WTC11 (cell line): ENCODE data around the gene ELOF1. TPM values are rescaled to one million over a fixed set of nuclear protein-coding genes. Genes with fewer than 3 reads are reported as not detected.

ENCODE experiments used
- ATAC-seq: fragments of 200-7000 bp; cut with Tn5 transposase; 2 replicates; pipeline ENCODE4 v1.10.0; 2021; ENCODE audit warnings: mild to moderate bottlenecking, moderate library complexity
- CTCF ChIA-PET: fragments of 300-600 bp; sonication (Branson Sonifier 250); formaldehyde crosslinking; loops from one replicate; lab custom pipeline; 2021; ENCODE audit warnings: antibody characterized with exemption; lab: Charles Lee
- POLR2A ChIA-PET: fragments of 350-600 bp; sonication (Branson Sonifier 250); formaldehyde crosslinking; loops from one replicate; lab custom pipeline; 2021; ENCODE audit warnings: antibody characterized with exemption; lab: Charles Lee
- DNase-seq: peaks from one replicate; pipeline ENCODE4 v3.0.0; 2021; ENCODE audit warnings: low spot score
- H3K27ac Mint-ChIP-seq: 2 replicates; pipeline ENCODE4 v1.8.0; 2021; ENCODE audit warnings: mixed read lengths
- H3K27me3 Mint-ChIP-seq: 2 replicates; pipeline ENCODE4 v1.8.0; 2021; ENCODE audit warnings: low read depth, mild to moderate bottlenecking, moderate library complexity, mixed read lengths
- H3K36me3 Mint-ChIP-seq: 2 replicates; pipeline ENCODE4 v1.8.0; 2021; ENCODE audit warnings: mixed read lengths
- H3K4me1 Mint-ChIP-seq: 2 replicates; pipeline ENCODE4 v1.8.0; 2022; ENCODE audit warnings: mixed read lengths
- H3K4me3 Mint-ChIP-seq: 2 replicates; pipeline ENCODE4 v1.8.0; 2021; ENCODE audit warnings: mild to moderate bottlenecking, moderate library complexity, mixed read lengths
- H3K9me3 Mint-ChIP-seq: 2 replicates; pipeline ENCODE4 v1.8.0; 2021; ENCODE audit warnings: mixed read lengths
- ARID4B ChIP-seq: sonication (generic); formaldehyde crosslinking; IDR thresholded peaks from 2 replicates; pipeline ENCODE4 v1.8.0; 2023; ENCODE audit warnings: missing genetic modification reagents, mild to moderate bottlenecking, borderline replicate concordance
- ATF1 ChIP-seq: sonication (generic); formaldehyde crosslinking; IDR thresholded peaks from 2 replicates; pipeline ENCODE4 v1.8.1; 2023; ENCODE audit warnings: mild to moderate bottlenecking, moderate library complexity, missing genetic modification reagents
- ATF2 ChIP-seq: sonication (generic); formaldehyde crosslinking; IDR thresholded peaks from 2 replicates; pipeline ENCODE4 v1.8.1; 2022; ENCODE audit warnings: low read depth, missing genetic modification reagents, borderline replicate concordance
- E2F5 ChIP-seq: sonication (generic); formaldehyde crosslinking; IDR thresholded peaks from 2 replicates; pipeline ENCODE4 v1.8.1; 2022; ENCODE audit warnings: mild to moderate bottlenecking, moderate library complexity, missing genetic modification reagents
- FOXJ3 ChIP-seq: sonication (generic); formaldehyde crosslinking; IDR thresholded peaks from 2 replicates; pipeline ENCODE4 v1.9.0; 2021; ENCODE audit warnings: missing genetic modification reagents, mild to moderate bottlenecking, borderline replicate concordance
- JUN ChIP-seq: sonication (generic); formaldehyde crosslinking; IDR thresholded peaks from 2 replicates; pipeline ENCODE4 v1.8.0; 2023; ENCODE audit warnings: mild to moderate bottlenecking, missing genetic modification reagents
- NFYB ChIP-seq: sonication (generic); formaldehyde crosslinking; conservative IDR thresholded peaks from 2 replicates; pipeline ENCODE4 v1.8.0; 2022; ENCODE audit warnings: low read depth, missing genetic modification reagents
- RELA ChIP-seq: sonication (generic); formaldehyde crosslinking; IDR thresholded peaks from 2 replicates; pipeline ENCODE4 v1.8.1; 2022; ENCODE audit warnings: missing genetic modification reagents, mild to moderate bottlenecking, borderline replicate concordance
- SMAD4 ChIP-seq: sonication (generic); formaldehyde crosslinking; IDR thresholded peaks from 2 replicates; pipeline ENCODE4 v1.8.0; 2022; ENCODE audit warnings: mild to moderate bottlenecking, missing genetic modification reagents
- TCF7 ChIP-seq: sonication (generic); formaldehyde crosslinking; IDR thresholded peaks from 2 replicates; pipeline ENCODE4 v1.8.0; 2022; ENCODE audit warnings: mild to moderate bottlenecking, low read depth, missing genetic modification reagents, moderate library complexity
- ZBTB21 ChIP-seq: sonication (generic); formaldehyde crosslinking; IDR thresholded peaks from 2 replicates; pipeline ENCODE4 v1.8.1; 2023; ENCODE audit warnings: mild to moderate bottlenecking, missing genetic modification reagents, borderline replicate concordance
- ZNF138 ChIP-seq: sonication (generic); formaldehyde crosslinking; conservative IDR thresholded peaks from 2 replicates; pipeline ENCODE4 v1.8.1; 2022; ENCODE audit warnings: mild to moderate bottlenecking, moderate library complexity, missing genetic modification reagents
- ZNF219 ChIP-seq: sonication (generic); formaldehyde crosslinking; IDR thresholded peaks from 2 replicates; pipeline ENCODE4 v1.8.0; 2023; ENCODE audit warnings: missing genetic modification reagents, mild to moderate bottlenecking, borderline replicate concordance
- ZNF317 ChIP-seq: sonication (generic); formaldehyde crosslinking; IDR thresholded peaks from 2 replicates; pipeline ENCODE4 v1.8.1; 2023; ENCODE audit warnings: low read depth, mild to moderate bottlenecking, moderate library complexity, missing genetic modification reagents, borderline replicate concordance
- total RNA-seq: library from RNA; stranded (reverse); gene quantifications from 3 replicates; pipeline ENCODE4 v1.2.3, GENCODE V29; 2021
- TF ChIP-seq, protein P1 (sequence below): sonication (generic); formaldehyde crosslinking; IDR thresholded peaks from 2 replicates; pipeline ENCODE4 v1.8.0; 2022; ENCODE audit warnings: mild to moderate bottlenecking, missing genetic modification reagents
- TF ChIP-seq, protein P2 (sequence below): sonication (generic); formaldehyde crosslinking; conservative IDR thresholded peaks from 2 replicates; pipeline ENCODE4 v1.8.1; 2022; ENCODE audit warnings: mild to moderate bottlenecking, missing genetic modification reagents

The ELOF1 gene
- total RNA-seq, 1 experiment from 2014 or later, result 86.0 TPM

DNA sequence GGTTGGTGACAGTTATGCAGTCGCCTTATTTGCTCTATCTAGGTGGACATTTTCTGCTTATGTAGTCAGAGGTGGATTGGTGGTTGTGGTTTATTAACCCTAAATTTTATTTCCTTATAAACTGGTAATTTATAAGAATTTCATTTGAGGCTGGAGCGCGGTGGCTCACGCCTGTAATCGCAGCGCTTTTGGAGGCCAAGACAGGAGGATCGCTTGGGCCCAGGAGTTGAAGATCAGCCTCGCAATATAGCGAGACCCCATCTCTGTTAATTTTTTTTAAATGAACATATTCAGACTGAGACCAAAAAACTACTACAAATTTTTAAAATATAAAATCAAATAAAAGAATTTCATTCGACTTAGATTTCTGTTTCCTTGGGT is 39.1 kb upstream of the ELOF1 start:
- Mint-ChIP-seq H3K36me3 (peaks cover 28% of the 10 kb centered on the region), H3K9me3 (no peaks in the 10 kb centered on the region), H3K4me3 (peak overlapping the region; percentile 96), H3K27me3 (no peaks in the 10 kb centered on the region), H3K4me1 (peaks cover 25% of the 10 kb centered on the region), H3K27ac (peak overlapping the region; percentile 97)
- no peak for DNase-seq
- POLR2A ChIA-PET, result interaction anchor here (0.7 kb wide), 1 partner anchor 40 kb away, joined by 3 read pairs; no protein-coding TSS in a partner anchor
- ATAC-seq, result no peak
- TF ChIP-seq NFYB (CRISPR knock-in tag) (no peak), TCF7 (CRISPR knock-in tag) (no peak), ZBTB21 (CRISPR knock-in tag) (no peak), ARID4B (CRISPR knock-in tag) (no peak), FOXJ3 (CRISPR knock-in tag) (no peak), SMAD4 (CRISPR knock-in tag) (no peak), ATF2 (CRISPR knock-in tag) (no peak), JUN (no peak), ZNF317 (CRISPR knock-in tag) (no peak), ZNF138 (CRISPR knock-in tag) (no peak), ATF1 (no peak), ZNF219 (CRISPR knock-in tag) (no peak), E2F5 (CRISPR knock-in tag) (no peak), RELA (CRISPR knock-in tag) (no peak)
- TF ChIP-seq, protein P1, sequence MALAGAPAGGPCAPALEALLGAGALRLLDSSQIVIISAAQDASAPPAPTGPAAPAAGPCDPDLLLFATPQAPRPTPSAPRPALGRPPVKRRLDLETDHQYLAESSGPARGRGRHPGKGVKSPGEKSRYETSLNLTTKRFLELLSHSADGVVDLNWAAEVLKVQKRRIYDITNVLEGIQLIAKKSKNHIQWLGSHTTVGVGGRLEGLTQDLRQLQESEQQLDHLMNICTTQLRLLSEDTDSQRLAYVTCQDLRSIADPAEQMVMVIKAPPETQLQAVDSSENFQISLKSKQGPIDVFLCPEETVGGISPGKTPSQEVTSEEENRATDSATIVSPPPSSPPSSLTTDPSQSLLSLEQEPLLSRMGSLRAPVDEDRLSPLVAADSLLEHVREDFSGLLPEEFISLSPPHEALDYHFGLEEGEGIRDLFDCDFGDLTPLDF (CRISPR knock-in tag), result no peak
- TF ChIP-seq, protein P2, sequence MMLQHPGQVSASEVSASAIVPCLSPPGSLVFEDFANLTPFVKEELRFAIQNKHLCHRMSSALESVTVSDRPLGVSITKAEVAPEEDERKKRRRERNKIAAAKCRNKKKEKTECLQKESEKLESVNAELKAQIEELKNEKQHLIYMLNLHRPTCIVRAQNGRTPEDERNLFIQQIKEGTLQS (CRISPR knock-in tag), result no peak
- CTCF ChIA-PET, result interaction anchor here (0.8 to 1.2 kb wide), 4 partner anchors 15 to 163 kb away, joined by 3 to 4 read pairs (median 4); partner anchors contain the start of genes ODAD3 and PRKCSH
